NCI-H524 treated with DMSO at 0.1 percent for 48 hours (cell line): ENCODE results near the gene HBE1.
"Not testable (repeated sequence)": the region's sequence is repeated elsewhere in the genome, so short reads cannot be mapped to it uniquely, and the experiment has no call there.

Source experiments
- DNase-seq: peaks from one replicate; lab custom pipeline; 2025; lab: John Stamatoyannopoulos, UW

HBE1 gene

GRCh38 chr11:5269715-5270147 is at the start of gene HBE1:
Gene HBE1, minus strand, starts transcription at chr11:5269945. Its CDS starts 55 bp downstream, at chr11:5269890.
- no peak for DNase-seq

GRCh38 chr11:5317292-5317691 is 47.5 kb upstream of the HBE1 start:
- DNase-seq: no peak

- not testable (repeated sequence) for DNase-seq
These were observed 43.7 kb upstream of the HBE1 start for GRCh38 chr11:5313326-5314023.

DNA sequence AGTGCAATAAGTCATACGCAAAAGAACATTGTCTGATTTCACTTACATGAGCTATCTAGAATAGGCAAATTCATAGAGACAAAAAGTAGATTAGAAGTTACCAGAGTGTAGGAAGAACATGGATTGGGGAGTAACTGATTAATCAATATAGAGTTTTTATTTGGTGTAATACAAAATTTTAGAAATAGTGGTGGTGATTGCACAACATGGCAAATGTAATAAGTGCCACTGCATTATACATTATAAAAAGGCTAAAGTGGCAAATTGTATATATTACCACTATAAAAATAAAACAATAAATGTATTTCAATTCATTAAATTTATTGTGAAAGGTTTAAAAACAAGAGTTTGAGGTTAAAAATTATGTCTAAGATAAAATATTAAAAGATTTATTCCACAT is 40.7 kb upstream of the HBE1 start:
- DNase-seq: no peak

DNA sequence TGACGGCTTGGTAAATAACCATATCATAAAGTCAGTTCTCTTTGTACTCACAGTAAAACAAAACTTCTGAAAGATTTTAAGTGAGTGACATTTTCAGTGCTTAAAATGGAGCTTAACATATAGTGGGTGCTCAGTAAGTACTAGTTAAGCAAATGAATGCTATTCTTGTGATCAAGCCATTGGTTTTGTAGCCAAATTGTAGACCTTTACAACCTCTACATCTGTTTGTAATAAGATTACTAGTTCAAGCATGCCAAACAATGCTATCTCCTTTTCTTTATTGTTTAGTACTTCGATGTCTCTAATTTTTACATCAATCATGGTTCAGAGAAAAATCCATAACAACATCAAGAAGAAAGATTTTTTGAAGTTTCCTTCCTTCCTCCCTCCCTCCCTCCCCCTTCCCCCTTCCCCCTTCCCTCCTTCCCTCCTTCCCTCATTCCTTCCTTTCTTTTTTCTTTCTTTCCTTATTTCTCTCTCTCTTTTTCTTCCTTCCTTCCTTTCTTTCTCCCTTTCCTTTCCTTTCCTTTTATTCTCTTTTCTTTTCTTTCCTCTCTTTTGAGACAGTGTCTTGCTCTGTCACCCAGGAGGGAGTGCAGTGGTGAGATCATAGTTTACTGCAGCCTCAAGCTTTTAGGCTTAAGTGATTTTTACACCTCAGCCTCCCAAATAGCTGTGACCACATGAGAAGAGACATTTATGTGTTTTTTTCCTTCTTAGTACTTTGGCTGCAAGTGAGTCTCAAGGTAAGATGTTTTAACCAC is 37.7 kb upstream of the HBE1 start:
- no peak for DNase-seq

GRCh38 chr11:5304046-5304445 is 34.3 kb upstream of the HBE1 start:
- DNase-seq: no peak

DNA sequence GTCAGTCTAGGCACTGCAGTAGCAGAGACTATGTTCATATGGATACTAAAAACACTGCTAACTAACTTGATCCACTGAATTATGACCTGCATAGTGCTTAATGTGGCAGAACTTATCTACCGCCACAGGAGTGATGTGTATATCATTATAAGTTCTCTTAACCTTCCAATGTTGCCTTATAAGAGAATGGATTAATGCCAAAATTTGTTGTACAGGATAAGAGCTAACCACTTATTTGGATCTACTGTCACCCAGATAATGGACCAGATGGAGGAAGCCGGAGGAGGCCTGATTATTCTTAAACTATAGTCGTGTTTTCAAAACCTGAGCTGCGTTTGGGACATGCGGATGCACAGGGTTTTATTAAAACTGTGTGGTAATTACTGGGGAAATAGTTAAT is 33.9 kb upstream of the HBE1 start:
- no peak for DNase-seq

GRCh38 chr11:5301846-5302245 is 32.1 kb upstream of the HBE1 start, which contains the start of gene OR51B4:
Gene OR51B4, minus strand, starts transcription at chr11:5301946. Its CDS starts 0 bp downstream, at chr11:5301946.
- no peak for DNase-seq

GRCh38 chr11:5300251-5300650 is 30.5 kb upstream of the HBE1 start:
- no peak for DNase-seq

DNA sequence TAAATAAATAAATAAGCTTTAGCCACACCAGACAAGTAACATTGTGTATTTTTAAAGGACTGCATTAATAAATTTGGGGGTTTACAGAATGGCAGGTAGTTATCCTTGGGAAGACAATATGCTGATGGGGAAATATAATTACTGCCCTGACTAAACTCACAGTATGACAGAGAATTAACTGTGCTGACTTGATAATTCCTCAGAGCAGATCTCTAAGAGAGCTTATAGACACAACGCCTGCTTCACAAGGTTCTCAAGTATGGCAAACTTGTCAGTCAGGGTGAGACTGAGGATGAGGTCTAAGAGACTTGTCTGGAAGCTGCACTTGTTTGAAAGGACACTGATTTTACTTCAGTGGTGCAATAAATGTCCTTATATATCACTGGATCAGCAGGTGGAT is 28.7 kb upstream of the HBE1 start:
- DNase-seq: no peak

DNA sequence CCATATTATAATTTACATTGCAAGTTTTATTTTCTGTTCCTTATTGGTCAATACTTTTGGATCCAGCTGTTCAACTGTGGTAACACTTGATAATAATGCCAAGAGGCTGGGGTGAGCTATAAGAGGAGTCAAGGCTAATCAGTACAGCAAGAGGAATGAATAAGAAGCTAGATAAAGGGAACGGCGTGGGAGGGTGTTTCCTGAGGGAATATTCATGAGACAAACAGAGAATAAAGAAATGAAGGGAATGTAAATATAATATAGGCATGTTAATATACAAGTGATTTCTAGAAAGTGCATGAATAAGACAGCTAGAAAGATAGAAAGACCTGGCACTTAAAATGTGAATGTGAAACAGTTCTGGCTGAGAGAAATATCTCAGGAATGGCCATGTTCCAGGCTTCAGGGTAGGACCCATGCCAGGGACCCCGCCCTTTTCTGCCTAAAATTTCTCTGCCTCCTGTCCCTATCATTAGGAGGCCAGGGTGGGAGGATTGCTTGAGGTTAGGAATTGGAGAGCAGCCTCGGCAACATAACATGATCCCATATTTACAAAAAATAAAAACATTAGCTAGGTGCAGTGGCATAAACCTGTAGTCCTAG is 28.1 kb upstream of the HBE1 start:
- DNase-seq: no peak

DNA sequence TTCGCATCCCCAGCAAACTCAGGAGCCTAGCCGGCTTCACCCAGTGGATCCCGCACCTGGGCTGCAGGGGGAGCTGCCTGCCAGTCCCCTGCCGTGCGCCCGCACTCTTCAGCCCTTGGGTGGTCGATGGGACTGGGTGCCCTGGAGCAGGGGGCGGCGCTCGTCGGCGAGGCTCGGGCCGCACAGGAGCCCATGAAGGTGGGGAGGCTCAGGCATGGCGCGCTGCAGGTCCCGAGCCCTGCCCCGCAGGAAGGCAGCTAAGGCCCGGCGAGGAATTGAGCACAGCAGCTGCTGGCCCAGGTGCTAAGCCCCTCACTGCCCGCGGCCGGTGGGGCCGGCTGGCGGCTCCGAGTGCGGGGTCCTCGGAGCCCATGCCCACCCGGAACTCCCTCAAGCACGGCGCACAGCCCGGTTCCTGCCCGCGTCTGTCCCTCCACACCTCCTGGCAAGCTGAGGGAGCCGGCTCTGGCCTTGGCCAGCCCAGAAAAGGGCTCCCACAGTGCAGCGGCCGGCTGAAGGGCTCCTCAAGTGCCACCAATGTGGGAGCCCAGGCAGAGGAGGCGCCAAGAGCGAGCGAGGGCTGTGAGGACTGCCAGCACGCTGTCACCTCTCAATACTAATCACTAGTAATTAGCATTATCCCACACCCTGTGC is 24.7 kb upstream of the HBE1 start:
- DNase-seq: not testable (repeated sequence)

GRCh38 chr11:5293028-5293427 is 23.3 kb upstream of the HBE1 start:
- DNase-seq: no peak

- DNase-seq: peak; percentile 15
These were observed 21.6 kb upstream of the HBE1 start for GRCh38 chr11:5291207-5291838.

DNA sequence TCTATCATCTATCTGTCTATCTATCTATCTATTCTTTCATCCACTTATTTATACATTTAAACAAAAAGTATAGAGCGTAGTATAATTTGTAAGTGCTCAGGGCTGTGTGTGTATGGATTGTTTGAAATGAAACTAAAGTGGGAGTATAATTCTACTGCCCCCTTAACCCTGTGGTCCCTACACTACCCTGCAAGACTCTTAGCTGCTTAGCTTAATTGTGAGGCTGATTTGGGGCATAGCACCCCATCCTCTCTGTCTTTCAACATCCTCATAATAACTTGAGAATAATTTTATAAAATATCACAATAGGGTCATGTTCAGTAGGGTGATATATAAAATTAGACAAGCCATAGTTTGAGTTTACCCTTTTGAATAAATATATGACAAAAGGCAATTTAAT is 20.4 kb upstream of the HBE1 start:
- no peak for DNase-seq

GRCh38 chr11:5289696-5290095 is 20.0 kb upstream of the HBE1 start:
- DNase-seq: no peak

GRCh38 chr11:5288906-5289550 is 19.3 kb upstream of the HBE1 start:
- DNase-seq: no peak

GRCh38 chr11:5288108-5288905 is 18.6 kb upstream of the HBE1 start:
- DNase-seq: no peak

GRCh38 chr11:5286901-5287300 is 17.2 kb upstream of the HBE1 start:
- DNase-seq: no peak

GRCh38 chr11:5286351-5286750 is 16.6 kb upstream of the HBE1 start:
- DNase-seq: no peak
